B cell (primary cell): ENCODE results near the gene MILR1. TPM values are rescaled to one million over a fixed set of nuclear protein-coding genes. Genes with fewer than 3 reads are reported as not detected.
A peak's percentile ranks its signal among the peaks of the same experiment; 100 is the strongest.

Experiments
- ATAC-seq: fragments of 200-7000 bp; cut with Tn5 transposase; one replicate; pipeline ENCODE4 v1.10.0; 2021; ENCODE audit warnings: low read depth, mild to moderate bottlenecking, moderate number of reproducible peaks, moderate library complexity
- CTCF ChIA-PET: fragments of 350-600 bp; sonication (Branson Sonifier 250); formaldehyde crosslinking; loops from one replicate; lab custom pipeline; 2021; ENCODE audit warnings: antibody characterized with exemption, inconsistent platforms; lab: Charles Lee
- POLR2A ChIA-PET: fragments of 350-600 bp; sonication (Branson Sonifier 250); formaldehyde crosslinking; loops from one replicate; lab custom pipeline; 2021; ENCODE audit warnings: antibody characterized with exemption; lab: Charles Lee
- DNase-seq: peaks from one replicate; pipeline ENCODE4 v3.0.0; 2013
- H2AFZ ChIP-seq: 2 replicates; pipeline ENCODE4 v1.6.1; 2012; ENCODE audit warnings: mild to moderate bottlenecking, low read depth, low read length; ENCODE audit not compliant: insufficient read depth, poor library complexity, severe bottlenecking
- H3K27ac ChIP-seq, 2 donors: 1 replicate in 1 of 2; 2 replicates in 1 of 2; pipeline ENCODE4 v1.5.1; 2012 to 2013; ENCODE audit warnings: low read length in 2 of 2, mild to moderate bottlenecking in 2 of 2, moderate library complexity in 1 of 2
- H3K27me3 ChIP-seq, 4 experiments: fragments of 200-600 bp in 1 of 4; sonication (generic) in 1 of 4; replicated peaks in 1 of 4; 1 replicate in 2 of 4; 2 replicates in 2 of 4; pipeline versions ENCODE4 v1.6.1 to v1.7.0; 2013 to 2016; ENCODE audit warnings: low read length in 3 of 4, mild to moderate bottlenecking in 2 of 4, mixed read lengths in 1 of 4, moderate library complexity in 1 of 4; ENCODE audit not compliant: insufficient read depth in 4 of 4, control insufficient read depth in 3 of 4; ENCODE audit errors: control extremely low read depth in 1 of 4
- H3K36me3 ChIP-seq, 2 experiments: replicated peaks in 1 of 2; 1 replicate in 1 of 2; 2 replicates in 1 of 2; pipeline versions ENCODE4 v1.6.1 to v1.7.1; 2013; ENCODE audit warnings: low read length in 1 of 2; ENCODE audit not compliant: insufficient read depth in 2 of 2, control insufficient read depth in 1 of 2; ENCODE audit errors: control extremely low read depth in 1 of 2, extremely low read depth in 1 of 2
- H3K4me1 ChIP-seq, 2 donors: fragments of 200-600 bp in 1 of 2; sonication (generic) in 1 of 2; 1 replicate in 1 of 2; 2 replicates in 1 of 2; pipeline versions ENCODE4 v1.5.1 to v1.6.1; 2013 to 2017; ENCODE audit warnings: low read length in 2 of 2; ENCODE audit not compliant: control insufficient read depth in 2 of 2, insufficient read depth in 2 of 2
- H3K4me2 ChIP-seq: replicated peaks from 2 replicates; pipeline ENCODE3; 2012; ENCODE audit warnings: mild to moderate bottlenecking, low read depth, low read length; ENCODE audit not compliant: poor library complexity, severe bottlenecking
- H3K4me3 ChIP-seq, 5 experiments: fragments of 200-600 bp in 1 of 5; sonication (generic) in 1 of 5; 1 replicate in 3 of 5; 2 replicates in 2 of 5; pipeline versions ENCODE4 v1.5.1 to v1.7.0; 2011 to 2016; ENCODE audit warnings: low read length in 4 of 5, mild to moderate bottlenecking in 4 of 5, low read depth in 2 of 5, control low read depth in 1 of 5, moderate library complexity in 1 of 5; ENCODE audit not compliant: insufficient read depth in 1 of 5; ENCODE audit errors: control extremely low read depth in 1 of 5, extremely low read depth in 1 of 5
- H3K79me2 ChIP-seq: fragments of 200-600 bp; sonication (generic); one replicate; pipeline ENCODE4 v1.6.0; 2016; ENCODE audit warnings: low read length; ENCODE audit not compliant: control insufficient read depth, insufficient read depth
- H3K9ac ChIP-seq: fragments of 200-600 bp; sonication (generic); 2 replicates; pipeline ENCODE4 v1.6.1; 2017; ENCODE audit warnings: mild to moderate bottlenecking, low read length, moderate library complexity
- H3K9me3 ChIP-seq, 3 donors: one replicate each; pipeline versions ENCODE4 v1.6.1 to v1.7.1; 2013; ENCODE audit warnings: low read length in 2 of 3; ENCODE audit not compliant: control insufficient read depth in 2 of 3, insufficient read depth in 1 of 3; ENCODE audit errors: control extremely low read depth in 1 of 3
- H4K20me1 ChIP-seq: 2 replicates; pipeline ENCODE4 v1.6.0; 2012; ENCODE audit warnings: mild to moderate bottlenecking, low read length; ENCODE audit not compliant: insufficient read depth, control insufficient read depth, poor library complexity, severe bottlenecking
- H3K27ac Mint-ChIP-seq: one replicate; pipeline ENCODE4 v1.8.0; 2021; ENCODE audit warnings: mixed read lengths
- H3K27me3 Mint-ChIP-seq: one replicate; pipeline ENCODE4 v1.8.0; 2021; ENCODE audit warnings: mixed read lengths
- H3K4me1 Mint-ChIP-seq: one replicate; pipeline ENCODE4 v1.8.0; 2021; ENCODE audit warnings: mixed read lengths
- H3K4me3 Mint-ChIP-seq: one replicate; pipeline ENCODE4 v1.8.0; 2021; ENCODE audit warnings: mixed read lengths
- H3K9me3 Mint-ChIP-seq: one replicate; pipeline ENCODE4 v1.8.0; 2022; ENCODE audit warnings: mixed read lengths; ENCODE audit not compliant: insufficient read depth
- CTCF ChIP-seq: fragments of 200-600 bp; IDR thresholded peaks from one replicate; pipeline ENCODE4 v1.8.0; 2022; ENCODE audit warnings: antibody characterized with exemption, mild to moderate bottlenecking
- EZH2 ChIP-seq: IDR thresholded peaks from 2 replicates; pipeline ENCODE4 v1.6.1; 2012; ENCODE audit warnings: borderline replicate concordance, low read depth, mild to moderate bottlenecking, moderate library complexity, low read length; ENCODE audit not compliant: insufficient read depth, poor library complexity, severe bottlenecking
- WGBS: methylation state at CpG from one replicate; pipeline ENCODE4 v1.1.5; 2013; ENCODE audit warnings: missing lambda C conversion rate; ENCODE audit not compliant: insufficient coverage; 5-methylcytosine and 5-hydroxymethylcytosine counted together
- intact Hi-C: fragments of 100-400 bp; cut with micrococcal nuclease; formaldehyde crosslinking; loops from one replicate; pipeline ENCODE4 v1.10.0; 2022
- polyA plus RNA-seq: library from polyadenylated mRNA; depleted of rRNA; stranded (reverse); fragments of >200 nt; gene quantifications from 2 replicates; pipeline ENCODE4 v1.2.3, GENCODE V29; 2012
- total RNA-seq, 2 donors: library from RNA; stranded (reverse); fragments of 120-200 nt in 1 of 2; gene quantifications; 1 replicate in 1 of 2; 2 replicates in 1 of 2; pipeline versions ENCODE4 v1.2.3 to v1.2.4, GENCODE V29; 2013 to 2022

Gene MILR1
- total and polyA plus RNA-seq, 2 donors (not counting 1 experiment from before 2014, with no cell fraction given): 9.4 to 38.0 TPM

GRCh38 chr17:64500862-64501765 is 52.2 kb downstream of the MILR1 start:
- H3K27ac Mint-ChIP-seq: no peak overlapping the region
- TF ChIP-seq EZH2 (no peak), CTCF (no peak)
- Histone ChIP-seq H3K4me2 (no peak overlapping the region), H3K27ac (no peak overlapping the region), H3K9me3 (no peaks in the 10 kb centered on the region), H3K4me1 (peaks cover 28 to 31% of the 10 kb centered on the region in 2 donors), H3K27me3 (no peaks in the 10 kb centered on the region), H3K4me3 (no peak overlapping the region), H3K9ac (no peak overlapping the region), H3K79me2 (peaks cover 55% of the 10 kb centered on the region), H2AFZ (no peak overlapping the region), H4K20me1 (peaks cover 70% of the 10 kb centered on the region), H3K36me3 (peaks cover 4 to 61% of the 10 kb centered on the region in 2 experiments)
- ChIA-PET POLR2A (no interaction called here), CTCF (interaction anchor here (0.9 to 6.9 kb wide), 5 partner anchors 8 to 89 kb away, joined by 3 to 112 read pairs (median 4); no protein-coding TSS in a partner anchor)
- DNase-seq (peak; percentile 37), ATAC-seq (no peak)
- WGBS: 100% methylated on average over 4 of the region's 11 CpGs
- no peaks in the 10 kb centered on the region for H3K9me3 Mint-ChIP-seq
- peaks cover 75% of the 10 kb centered on the region for H3K4me1 Mint-ChIP-seq
- no peak overlapping the region for H3K4me3 Mint-ChIP-seq
- intact Hi-C loops: no loop called here
- no peaks in the 10 kb centered on the region for H3K27me3 Mint-ChIP-seq

- H3K79me2 ChIP-seq: peaks cover 49% of the 10 kb centered on the region
Observed at GRCh38 chr17:64502021-64502420, 53.1 kb downstream of the MILR1 start.

More at GRCh38 chr17:64502021-64502420, 53.1 kb downstream of the MILR1 start:
- no peak overlapping the region for H3K4me3 Mint-ChIP-seq
- H3K9me3 Mint-ChIP-seq: no peaks in the 10 kb centered on the region
- ChIA-PET POLR2A (no interaction called here), CTCF (interaction anchor here (0.7 to 1.9 kb wide), 7 partner anchors 9 to 148 kb away, joined by 3 to 8 read pairs (median 4); no protein-coding TSS in a partner anchor)
- Histone ChIP-seq H3K9ac (no peak overlapping the region), H3K27me3 (no peaks in the 10 kb centered on the region), H3K9me3 (no peaks in the 10 kb centered on the region), H3K36me3 (peaks cover 4 to 61% of the 10 kb centered on the region in 2 experiments), H3K4me3 (no peak overlapping the region), H3K4me2 (no peak overlapping the region), H2AFZ (no peak overlapping the region), H3K27ac (peak overlapping the region in 1 of 2 donors; percentile 31), H4K20me1 (peaks cover 70% of the 10 kb centered on the region), H3K4me1 (peaks cover 26 to 30% of the 10 kb centered on the region in 2 donors)
- intact Hi-C loops: no loop called here
- no peaks in the 10 kb centered on the region for H3K27me3 Mint-ChIP-seq
- peaks cover 68% of the 10 kb centered on the region for H3K4me1 Mint-ChIP-seq
- 93% methylated on average over 2 of the region's 3 CpGs for WGBS
- no peak for TF ChIP-seq EZH2
- no peak for TF ChIP-seq CTCF
- DNase-seq: no peak
- peak overlapping the region; percentile 3 for H3K27ac Mint-ChIP-seq
- ATAC-seq: no peak
